Endometrium (tissue), 2 donors: ENCODE data around the gene ROBO3.

ENCODE experiments used
- FAIRE-seq: peaks from 2 replicates; lab custom pipeline; 2012; peaks lifted over from hg19 to GRCh38; lab: Jason Lieb, UNC
- donor health status: control.
- donor health status: control.

Gene ROBO3

GRCh38 chr11:124876818-124877630 is 11.8 kb downstream of the ROBO3 start:
- no peak for FAIRE-seq

GRCh38 chr11:124877631-124877909 is 12.3 kb downstream of the ROBO3 start:
- FAIRE-seq = no peak

- no peak for FAIRE-seq
Observed at GRCh38 chr11:124877910-124878758, 12.9 kb downstream of the ROBO3 start.

- no peak for FAIRE-seq
Observed at GRCh38 chr11:124878759-124879492, 13.7 kb downstream of the ROBO3 start.

GRCh38 chr11:124879493-124880289 is 14.5 kb downstream of the ROBO3 start:
- no peak for FAIRE-seq

GRCh38 chr11:124880290-124880611 is 15.0 kb downstream of the ROBO3 start:
- FAIRE-seq = no peak

GRCh38 chr11:124880958-124881357 is 15.7 kb downstream of the ROBO3 start:
- FAIRE-seq = no peak

- FAIRE-seq = no peak
Observed at GRCh38 chr11:124882339-124883071, 17.3 kb downstream of the ROBO3 start.

- FAIRE-seq = no peak
Observed at GRCh38 chr11:124884340-124884739, 19.1 kb downstream of the ROBO3 start.

- no peak for FAIRE-seq
Observed at GRCh38 chr11:124884869-124885479, 19.7 kb downstream of the ROBO3 start.

- FAIRE-seq = no peak
Observed at GRCh38 chr11:124886476-124886875, 21.2 kb downstream of the ROBO3 start.

- no peak for FAIRE-seq
Observed at GRCh38 chr11:124886978-124887666, 21.9 kb downstream of the ROBO3 start.

- FAIRE-seq = no peak
Observed at GRCh38 chr11:124887667-124888013, 22.4 kb downstream of the ROBO3 start.

- FAIRE-seq = no peak
Observed at GRCh38 chr11:124889191-124890091, 24.2 kb downstream of the ROBO3 start.

- FAIRE-seq = no peak
Observed at GRCh38 chr11:124890151-124890550, 24.9 kb downstream of the ROBO3 start.

- no peak for FAIRE-seq
Observed at GRCh38 chr11:124890683-124891372, 25.6 kb downstream of the ROBO3 start.

- FAIRE-seq = no peak
Observed at GRCh38 chr11:124891373-124891861, 26.2 kb downstream of the ROBO3 start.

GRCh38 chr11:124892146-124892545 is 26.9 kb downstream of the ROBO3 start:
- FAIRE-seq = no peak
